GM19043 (cell line): ENCODE results near the gene KCNMB2.
"Not testable (repeated sequence)": the region's sequence is repeated elsewhere in the genome, so short reads cannot be mapped to it uniquely, and the experiment has no call there.

Experiments used
- ATAC-seq: cut with Tn5 transposase; IDR thresholded peaks from one replicate; pipeline ENCODE4 v1.9.1; 2021; ENCODE audit warnings: low read depth; ENCODE audit not compliant: unreplicated experiment

KCNMB2 gene

DNA sequence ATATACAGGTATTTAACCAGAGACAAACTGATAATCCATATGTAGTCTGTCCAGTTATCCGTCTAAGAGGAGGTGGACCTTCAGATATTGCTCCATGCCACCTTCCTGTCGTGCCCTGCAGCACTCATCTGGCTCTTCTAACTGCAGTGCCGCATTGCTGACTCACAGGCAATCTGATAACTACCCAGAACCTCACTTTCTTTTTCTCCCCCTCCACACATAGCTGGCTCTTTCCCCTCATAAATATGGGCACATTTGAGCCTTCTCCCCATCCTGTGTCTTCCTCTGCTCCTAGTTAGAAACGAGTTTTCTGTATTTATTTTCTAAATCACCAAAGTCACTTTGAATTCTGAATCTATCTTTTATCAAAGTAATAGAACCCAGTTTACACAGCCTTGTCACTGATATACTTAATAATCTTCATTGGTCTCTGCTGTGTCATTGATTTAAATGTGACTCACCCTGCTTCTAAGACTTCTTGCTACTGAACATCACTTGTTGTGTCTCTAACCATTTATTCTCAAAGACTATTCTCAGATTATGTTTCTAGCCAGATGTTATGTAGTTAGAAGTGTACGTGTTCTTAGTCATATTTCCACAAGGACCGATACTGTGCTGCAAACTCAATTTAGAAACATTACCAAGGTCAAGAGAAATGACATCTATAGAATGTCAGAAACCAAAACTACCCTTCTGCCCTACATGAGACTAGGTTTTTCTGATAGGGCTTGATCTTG is 17.4 kb upstream of the KCNMB2 start:
- ATAC-seq = peak; percentile 75

DNA sequence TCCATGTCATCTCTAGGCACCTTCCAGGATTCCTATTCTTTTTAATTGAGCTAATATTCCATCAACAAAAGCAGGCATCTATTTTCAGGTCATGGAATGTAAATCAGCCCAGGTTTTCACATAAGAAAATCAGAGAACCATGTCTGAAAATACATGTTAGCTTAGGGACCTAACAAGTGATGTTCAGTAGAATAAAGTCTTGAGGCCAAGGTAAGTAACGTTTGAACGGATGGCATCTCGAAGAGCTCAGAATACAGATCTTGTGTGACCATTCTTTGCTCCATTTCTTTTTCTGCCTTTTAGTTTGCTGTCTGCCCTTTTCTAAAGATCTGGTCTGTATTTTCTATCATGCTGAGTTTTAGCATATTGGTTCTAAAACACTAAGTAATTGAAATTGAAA is 16.5 kb upstream of the KCNMB2 start:
- no peak for ATAC-seq

DNA sequence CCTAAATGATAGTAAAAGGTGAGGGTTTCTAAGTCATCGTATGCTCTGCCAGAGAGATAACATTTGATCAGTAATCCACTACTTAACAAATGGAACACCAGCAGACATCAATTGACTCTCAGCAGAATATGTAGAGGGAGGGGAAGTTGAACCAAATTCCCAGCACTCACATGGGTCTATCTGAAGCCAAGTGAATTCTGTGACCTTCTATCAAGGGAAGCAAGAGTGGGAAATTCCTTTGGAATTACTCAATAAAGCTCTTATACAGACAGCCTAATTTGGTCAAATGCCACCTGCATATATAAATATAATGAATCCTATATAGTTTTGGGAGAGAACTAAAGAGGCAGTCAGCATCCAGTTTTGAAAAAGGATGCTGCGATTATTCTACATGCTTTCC is 15.8 kb upstream of the KCNMB2 start:
- ATAC-seq = no peak

DNA sequence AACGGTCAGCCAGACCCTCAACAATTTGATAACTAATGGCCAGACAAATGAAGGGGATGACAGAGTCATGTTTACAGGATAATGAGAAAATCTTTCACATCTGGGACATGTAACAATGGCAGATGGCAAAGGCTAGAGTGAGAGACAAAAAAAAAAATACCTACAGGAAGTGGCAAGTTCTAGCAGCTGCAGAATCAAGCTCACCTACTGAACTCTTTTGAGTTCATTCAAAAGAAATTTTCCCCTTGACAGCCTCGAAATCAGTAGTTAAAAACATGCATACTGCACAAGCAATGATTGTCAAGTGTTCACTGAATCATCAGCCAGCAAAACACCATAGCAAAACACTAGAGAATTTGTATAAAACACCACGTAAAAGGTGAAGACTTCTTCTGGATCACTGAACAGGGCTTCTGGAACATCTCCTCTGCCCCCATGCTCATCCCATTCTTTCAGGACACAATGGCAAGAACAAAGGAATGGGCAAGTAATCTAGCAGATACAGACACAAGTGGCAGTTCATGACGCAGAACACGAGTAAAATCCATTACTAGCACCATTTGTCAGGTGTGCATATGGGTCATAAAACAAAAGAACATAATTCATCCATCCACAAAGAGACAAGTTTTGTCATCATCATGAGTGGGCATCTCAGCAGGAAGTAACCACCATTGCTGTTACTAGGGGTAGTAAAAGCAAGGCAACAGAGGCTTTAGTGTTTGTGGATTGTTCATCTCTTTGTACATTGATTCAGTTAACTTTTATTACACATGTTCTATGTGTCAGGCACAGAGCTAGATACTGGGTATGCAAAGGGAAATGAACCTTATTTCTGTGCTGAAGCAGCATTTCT is 13.8 kb upstream of the KCNMB2 start:
- ATAC-seq = no peak

DNA sequence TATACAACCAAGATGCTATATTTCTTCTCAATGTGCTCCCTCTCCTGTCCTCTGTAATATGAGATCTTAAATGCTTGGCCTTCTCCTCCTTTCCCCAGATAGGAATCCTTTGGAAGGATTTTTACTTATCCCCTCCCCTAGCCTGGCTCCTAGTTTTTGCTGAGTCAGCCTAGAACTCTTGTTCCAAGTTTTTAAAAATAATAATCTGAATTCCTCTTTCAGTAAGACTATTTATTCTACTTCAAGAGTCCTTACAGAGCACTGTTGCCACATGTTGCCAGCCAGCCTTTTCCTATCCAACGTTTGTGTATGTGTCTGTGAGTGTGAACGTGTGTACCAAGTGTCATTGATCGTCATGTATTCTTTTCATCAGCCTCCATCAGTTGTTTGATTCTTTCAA is 11.0 kb upstream of the KCNMB2 start:
- no peak for ATAC-seq

DNA sequence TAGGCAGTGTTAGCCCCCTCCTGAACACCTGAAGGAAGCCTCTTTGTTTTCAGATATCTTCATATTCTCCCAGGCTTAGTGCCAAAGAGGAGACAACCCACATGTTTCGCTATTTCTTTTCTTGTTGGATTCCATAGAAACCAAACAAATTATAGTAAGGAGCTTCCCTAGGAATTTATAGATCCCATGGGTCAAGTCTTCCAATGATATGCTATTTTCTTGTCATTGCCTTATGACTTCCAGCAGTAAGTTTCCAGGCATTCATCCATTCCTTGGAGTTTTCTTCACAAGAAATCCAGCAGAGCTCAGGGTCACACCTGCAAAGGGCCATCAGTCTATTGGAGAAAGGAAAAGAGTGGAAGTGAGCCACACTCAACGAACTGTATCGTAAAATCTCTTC is 9.9 kb upstream of the KCNMB2 start:
- ATAC-seq = no peak

DNA sequence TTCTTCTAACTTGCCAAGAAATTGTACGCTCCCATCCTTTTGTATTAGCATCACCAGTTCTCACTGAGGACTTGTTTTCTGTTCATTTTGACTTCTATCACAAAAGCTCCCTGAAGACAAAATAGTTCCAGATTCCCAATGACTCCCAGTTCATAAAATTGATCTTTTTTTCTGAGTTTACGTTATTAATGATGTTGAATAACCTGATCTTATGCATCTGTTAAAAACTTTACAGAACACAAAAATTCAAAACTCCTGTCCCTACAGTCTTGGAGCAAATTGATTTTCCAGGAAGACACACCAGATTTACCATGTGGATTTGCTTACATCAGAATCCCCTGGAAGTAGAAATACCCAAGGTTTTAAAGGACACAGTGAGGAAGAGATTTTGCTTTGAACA is 8.3 kb upstream of the KCNMB2 start:
- no peak for ATAC-seq

DNA sequence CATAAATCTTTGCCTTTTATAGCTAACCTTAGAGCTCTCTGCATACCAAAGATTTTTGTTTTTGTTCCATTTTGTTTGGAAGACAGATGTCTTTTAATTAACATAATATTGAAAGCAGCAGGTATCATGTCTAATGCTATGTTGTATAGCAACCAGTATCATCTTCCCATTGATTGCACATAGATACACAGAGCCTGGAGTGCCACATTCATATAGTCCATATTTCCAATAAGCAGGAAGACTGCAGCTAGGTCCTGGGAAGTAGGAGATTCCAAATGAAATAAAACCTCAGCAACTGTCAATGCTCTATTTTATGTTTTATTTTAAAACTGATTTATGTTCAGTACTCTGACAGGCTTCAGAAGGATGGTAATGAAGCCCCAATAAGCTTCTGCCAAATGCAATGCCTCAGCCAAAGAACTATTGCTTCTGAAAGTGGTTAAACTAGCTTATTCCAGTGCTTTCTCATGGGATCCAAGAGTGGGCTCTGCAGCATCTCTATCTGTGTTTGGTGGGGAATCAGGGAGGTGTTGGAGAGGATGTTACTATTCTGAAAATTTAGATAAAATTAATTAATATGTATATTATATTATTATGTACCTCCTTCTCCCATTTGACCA is 6.5 kb upstream of the KCNMB2 start:
- ATAC-seq = no peak

DNA sequence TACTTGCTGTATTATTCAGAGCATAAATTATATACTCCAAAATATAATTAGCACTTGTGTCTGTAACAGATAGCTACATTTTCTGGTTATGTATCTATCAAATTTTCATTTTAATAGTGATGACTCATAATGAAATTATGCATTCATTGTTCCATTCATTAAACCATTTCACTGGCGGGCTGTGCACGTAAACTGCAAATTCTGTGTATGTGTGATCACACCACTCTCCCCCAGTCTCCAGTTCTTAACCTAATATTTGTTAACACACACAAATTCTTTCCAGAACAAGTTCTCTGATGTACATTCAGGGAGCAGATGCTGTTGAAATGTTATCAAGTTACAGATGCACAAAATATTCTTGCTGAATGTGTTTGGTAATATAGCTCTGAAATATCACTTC is 3.8 kb upstream of the KCNMB2 start:
- no peak for ATAC-seq

DNA sequence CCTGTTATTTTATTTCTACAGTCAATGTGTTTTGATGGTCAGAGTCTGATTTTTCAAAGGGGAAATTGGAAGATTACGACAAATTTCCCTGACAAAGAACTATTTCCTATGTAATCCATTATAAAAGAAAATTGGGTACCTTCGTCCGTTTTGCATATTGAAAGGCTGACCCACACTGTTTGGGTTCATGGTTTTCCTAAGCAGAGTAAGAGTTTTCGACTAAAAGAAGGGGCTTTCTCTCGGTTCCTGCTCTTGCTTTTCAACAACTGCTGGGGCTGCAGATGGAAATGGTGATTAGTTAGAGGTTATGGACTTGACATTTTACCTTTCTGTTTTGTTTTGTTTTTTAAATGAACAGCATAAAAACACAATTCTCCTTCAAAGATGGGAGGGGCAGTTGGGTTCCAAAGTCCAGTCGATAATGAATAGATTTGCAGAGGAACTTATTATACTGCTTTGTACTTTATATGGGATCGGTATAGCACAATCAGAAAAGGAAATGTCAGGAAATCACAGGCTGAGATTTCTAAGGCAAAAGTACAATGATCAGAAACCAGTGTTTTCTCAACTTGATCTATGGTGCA is 978 bp downstream of the KCNMB2 start:
- no peak for ATAC-seq

DNA sequence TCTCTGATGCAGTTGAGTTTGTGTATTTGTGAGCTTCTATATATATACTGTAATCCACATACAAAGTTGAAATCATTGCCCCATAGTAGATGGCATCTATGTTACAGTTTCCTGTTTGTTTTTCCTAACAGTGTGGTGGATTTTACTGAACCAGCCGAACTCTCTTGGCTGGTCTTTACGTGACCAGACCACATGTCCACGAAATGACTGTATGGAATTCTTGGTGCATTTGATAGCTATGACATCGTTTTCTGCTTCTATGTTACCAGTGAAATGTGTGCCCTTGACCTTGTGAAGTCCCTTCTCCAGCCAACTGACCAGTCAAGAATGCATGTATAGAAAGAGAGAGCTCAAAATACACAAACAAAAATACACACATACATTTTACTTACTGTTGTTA is 1.8 kb downstream of the KCNMB2 start:
- ATAC-seq = no peak

DNA sequence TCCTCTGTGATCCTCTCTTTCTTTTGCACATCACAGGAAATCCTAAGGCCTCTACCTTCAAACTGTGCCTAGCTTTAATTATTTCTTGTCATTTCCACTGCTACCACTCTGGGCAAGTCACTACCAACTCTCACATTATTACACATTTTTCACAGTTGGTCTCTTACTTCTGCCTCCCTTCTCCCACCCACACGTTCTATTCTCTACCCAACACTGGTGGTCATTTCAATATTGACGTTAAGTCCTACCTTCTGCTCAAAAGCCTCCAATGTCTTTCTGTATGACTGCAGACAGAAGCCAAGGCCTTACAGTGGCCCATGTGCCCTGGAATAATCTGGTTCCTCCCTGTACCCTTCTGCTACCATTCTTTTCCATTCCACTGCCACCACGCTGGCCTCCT is 3.9 kb downstream of the KCNMB2 start:
- ATAC-seq = no peak

DNA sequence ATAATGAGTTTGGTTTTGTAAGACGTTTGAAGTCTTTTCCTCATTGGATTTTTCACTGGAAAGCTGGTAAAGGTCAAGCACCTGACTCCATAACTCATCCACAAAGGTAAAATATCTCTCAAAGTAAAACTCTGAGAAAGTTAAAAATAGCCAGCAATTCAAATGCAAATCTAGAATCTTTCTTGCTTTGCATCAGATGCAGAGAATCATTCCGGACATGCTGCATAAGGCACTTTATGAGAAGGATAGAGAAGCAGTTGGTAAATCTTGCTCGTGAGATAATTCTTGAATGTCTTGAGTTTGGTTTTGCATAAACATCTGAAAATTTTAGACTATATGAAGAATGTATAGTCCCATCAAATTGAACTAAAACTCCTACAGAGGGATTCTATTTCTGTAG is 9.1 kb downstream of the KCNMB2 start:
- ATAC-seq = no peak

DNA sequence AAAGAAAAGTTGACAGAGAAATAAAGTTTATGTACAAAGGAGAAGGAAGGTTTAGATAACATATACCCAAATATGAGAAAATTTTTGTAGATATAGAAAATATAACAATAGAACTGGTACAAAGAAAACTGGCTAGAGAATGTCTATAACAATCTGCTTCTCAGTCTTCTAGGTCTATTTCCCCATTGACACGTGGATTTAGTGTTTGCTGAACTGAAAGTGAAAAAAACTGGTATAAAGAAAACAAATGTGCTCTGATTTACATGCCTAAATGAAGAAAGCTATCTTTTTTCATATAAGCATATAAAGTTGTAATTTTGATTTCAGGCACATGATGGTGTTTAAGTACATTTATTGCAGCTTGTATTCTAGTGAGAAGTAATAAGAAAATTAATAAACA is 9.8 kb downstream of the KCNMB2 start:
- ATAC-seq = no peak

DNA sequence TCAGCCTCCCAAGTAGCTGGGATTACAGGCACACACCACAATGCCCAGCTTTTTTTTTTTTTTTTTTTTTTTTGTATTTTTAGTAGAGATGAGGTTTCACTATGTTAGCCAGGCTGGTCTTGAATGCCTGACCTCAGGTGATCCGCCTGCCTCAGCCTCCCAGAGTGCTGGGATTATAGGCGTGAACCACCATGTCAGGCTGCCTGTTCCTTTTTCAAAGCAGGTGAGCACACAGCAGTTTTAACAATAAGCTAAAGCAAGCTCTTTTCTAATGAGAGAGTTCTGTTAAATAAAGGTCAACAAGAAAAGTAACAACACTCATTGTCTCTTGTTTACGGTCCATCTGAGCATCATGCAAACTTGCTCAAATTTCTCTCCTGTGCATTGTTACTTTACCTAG is 13.2 kb downstream of the KCNMB2 start:
- not testable (repeated sequence) for ATAC-seq

DNA sequence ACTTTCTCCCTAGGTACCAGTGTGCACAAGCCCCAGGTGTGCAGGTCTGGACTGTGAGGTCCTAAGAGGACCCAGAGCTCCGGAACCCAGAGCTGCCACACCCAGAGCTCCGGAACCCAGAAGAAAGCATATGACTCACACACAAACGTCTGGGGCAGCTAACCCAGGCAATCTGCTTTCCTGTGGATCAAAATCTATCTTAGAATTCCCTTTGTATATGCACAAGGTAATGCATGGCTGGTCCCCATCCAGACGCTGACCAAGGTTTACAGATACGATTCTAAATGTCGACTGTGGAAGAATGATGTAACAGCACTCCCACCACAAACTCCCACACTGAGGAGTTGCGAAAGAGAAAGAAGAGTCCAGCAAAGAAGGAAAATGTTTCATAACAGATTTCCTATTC is 15.7 kb downstream of the KCNMB2 start:
- ATAC-seq = no peak

DNA sequence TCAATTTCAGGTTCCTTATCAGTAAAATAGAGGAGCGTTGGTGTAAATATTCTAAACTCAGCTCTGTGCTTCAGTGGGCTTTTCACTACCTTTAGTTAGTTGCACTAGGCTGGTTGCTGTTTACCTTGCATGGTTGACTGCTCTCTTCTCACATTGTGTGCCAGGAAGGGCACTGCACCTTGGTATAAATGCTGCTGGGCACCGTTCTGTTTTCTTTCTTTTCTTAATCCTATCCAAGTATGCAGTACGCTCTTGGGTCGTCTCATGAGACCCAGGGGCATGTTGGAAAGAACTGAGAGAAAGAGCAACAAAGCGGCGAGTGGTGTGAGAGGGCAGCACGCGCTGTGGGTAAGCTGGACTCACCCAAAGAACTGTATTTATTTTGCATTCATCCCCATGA is 22.4 kb downstream of the KCNMB2 start:
- ATAC-seq = no peak

DNA sequence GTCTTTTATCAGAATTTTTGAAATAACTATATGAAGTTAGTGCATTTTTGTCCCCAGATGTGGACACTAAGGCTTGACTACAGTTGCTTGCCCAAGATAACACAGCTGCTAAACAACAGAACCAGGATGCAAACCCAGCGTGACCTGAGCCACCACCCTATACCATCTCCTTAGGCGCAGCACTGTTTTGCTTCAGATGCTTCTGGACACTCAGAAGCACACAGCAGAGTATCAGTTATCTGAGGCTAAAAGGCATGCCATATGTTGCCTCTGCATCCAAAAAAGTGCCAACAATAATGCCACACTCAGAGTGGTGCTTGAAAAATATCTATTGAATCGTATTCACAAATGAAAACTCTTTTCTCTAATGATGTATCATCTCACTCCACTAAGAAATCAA is 24.5 kb downstream of the KCNMB2 start:
- ATAC-seq = no peak

DNA sequence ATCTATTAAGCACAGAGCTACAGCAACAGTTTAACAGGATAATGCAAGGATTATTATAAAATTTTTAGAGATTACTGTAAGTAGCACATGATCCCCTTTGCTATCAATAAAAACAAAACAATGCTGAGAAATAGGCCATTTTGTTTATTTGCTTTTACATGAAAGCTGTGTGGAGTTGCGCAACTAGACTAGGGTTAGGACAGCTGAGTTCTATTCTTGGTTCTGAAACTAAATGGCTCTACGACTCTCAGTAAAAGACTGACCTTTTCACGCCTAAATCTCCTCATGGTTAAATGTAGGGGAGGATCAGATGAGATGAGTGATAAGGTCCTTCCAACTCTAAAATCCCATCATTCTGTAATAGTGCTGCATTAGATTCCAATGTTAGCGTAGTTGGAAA is 25.0 kb downstream of the KCNMB2 start:
- ATAC-seq = no peak

DNA sequence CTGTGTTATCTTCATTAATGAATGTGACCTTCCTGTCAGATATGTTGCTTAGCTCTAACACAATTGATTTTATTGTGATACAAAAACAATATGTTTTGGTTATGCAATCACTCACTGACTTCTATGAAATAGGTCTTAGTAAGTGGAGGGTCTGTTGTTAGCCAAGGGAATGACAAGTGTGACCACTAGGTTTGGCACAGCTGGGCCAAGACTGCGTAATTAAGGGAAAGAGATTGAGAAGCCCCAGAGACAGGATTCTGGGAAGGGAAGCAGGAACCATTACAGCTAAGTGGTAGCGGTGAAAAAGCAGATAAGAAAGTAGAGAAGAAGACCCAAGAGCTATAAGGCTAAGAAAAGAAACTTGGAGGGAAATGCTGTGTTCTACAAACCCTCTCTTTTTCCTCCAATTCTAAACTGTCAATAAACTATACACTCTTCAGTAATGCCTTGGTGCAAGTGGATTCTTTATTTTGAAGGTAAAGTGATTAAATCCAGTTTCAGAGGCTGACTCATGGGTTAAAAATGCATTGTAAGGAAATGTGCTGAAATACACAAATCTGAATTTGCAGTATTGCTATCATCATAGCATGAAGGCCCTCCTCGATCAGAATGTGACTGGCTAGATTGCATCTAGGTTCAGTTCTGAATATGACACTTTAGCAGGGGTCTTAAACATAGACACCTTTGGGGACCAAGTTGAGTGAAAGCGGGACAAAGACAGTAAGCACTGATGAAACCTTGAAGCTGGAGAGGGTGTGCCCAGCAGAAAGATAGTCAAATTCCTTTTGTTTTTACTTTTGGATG is 26.1 kb downstream of the KCNMB2 start:
- no peak for ATAC-seq

DNA sequence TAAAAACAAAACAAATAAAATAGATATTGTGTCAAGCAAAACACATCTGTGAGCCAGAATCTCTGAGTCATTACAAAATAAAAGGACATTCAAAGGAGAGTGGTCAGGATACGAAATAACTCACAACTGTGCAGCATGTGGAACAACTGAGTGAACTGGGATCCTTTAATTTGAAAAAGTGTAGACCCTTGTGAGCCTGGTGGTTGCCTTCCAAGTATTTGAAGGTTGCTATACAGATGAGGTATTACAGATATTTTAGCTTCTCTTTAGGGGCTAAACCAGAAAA is 26.7 kb downstream of the KCNMB2 start:
- ATAC-seq = no peak
